ENCODE results near the gene THYN1.

THYN1 gene

DNA sequence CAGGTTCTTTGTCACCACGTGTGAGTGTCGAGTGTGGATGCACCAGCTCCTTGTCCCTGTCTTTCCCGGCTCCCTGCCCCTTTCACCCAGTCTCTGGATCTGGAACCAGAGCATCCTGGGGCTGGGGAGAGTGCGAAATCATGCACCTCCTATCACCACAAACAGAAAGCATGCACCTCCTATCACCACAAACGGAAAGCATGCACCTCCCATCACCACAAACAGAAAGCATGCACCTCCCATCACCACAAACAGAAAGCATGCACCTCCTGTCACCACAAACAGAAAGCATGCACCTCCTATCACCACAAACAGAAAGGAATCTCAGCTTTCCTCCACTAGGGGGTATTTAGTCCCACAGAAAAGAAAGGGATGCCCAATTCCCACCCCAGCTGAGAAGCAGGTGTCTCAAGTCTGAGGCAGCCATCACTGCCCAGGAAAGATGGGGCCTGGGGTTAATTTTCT lies 17.1 kb upstream of the THYN1 start:
- DNase-seq (ENCODE audit: low read depth): peak; percentile 27
- TF ChIP-seq, protein P1, sequence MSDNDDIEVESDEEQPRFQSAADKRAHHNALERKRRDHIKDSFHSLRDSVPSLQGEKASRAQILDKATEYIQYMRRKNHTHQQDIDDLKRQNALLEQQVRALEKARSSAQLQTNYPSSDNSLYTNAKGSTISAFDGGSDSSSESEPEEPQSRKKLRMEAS (IDR thresholded peaks at IDR 0.05; ENCODE audit: low read depth, low read length): no peak
- TF ChIP-seq, protein P2, sequence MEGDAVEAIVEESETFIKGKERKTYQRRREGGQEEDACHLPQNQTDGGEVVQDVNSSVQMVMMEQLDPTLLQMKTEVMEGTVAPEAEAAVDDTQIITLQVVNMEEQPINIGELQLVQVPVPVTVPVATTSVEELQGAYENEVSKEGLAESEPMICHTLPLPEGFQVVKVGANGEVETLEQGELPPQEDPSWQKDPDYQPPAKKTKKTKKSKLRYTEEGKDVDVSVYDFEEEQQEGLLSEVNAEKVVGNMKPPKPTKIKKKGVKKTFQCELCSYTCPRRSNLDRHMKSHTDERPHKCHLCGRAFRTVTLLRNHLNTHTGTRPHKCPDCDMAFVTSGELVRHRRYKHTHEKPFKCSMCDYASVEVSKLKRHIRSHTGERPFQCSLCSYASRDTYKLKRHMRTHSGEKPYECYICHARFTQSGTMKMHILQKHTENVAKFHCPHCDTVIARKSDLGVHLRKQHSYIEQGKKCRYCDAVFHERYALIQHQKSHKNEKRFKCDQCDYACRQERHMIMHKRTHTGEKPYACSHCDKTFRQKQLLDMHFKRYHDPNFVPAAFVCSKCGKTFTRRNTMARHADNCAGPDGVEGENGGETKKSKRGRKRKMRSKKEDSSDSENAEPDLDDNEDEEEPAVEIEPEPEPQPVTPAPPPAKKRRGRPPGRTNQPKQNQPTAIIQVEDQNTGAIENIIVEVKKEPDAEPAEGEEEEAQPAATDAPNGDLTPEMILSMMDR (IDR thresholded peaks at IDR 0.05; ENCODE audit: low read depth, low read length): no peak
- TF ChIP-seq MYC (IDR thresholded peaks at IDR 0.05; ENCODE audit: low read depth, low read length): no peak
- TF ChIP-seq POLR2A (IDR thresholded peaks at IDR 0.05; ENCODE audit: extremely low read depth, insufficient read length): no peak

DNA sequence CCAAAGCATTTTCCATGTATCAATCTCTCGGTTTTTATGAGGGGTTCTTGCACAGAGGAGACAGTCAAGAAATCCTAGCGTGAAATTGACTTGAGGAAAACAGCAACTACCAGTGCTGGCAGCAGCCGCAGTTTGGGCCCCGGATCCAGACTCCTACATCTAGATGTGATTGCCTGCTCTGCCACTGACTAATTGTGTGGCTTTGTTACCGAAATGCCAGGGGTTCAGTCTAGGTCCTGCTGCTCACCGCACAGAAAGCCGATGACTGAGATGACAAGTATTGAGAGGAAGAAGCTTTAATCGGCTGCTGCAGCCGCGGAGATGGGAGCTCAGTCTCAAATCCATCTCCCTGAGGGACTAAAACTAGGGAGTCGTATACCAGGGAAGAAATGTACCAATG lies 14.8 kb upstream of the THYN1 start:
- DNase-seq (ENCODE audit: low read depth): no peak
- TF ChIP-seq POLR2A (IDR thresholded peaks at IDR 0.05; ENCODE audit: extremely low read depth, insufficient read length): no peak
- TF ChIP-seq, protein P2 (IDR thresholded peaks at IDR 0.05; ENCODE audit: low read depth, low read length): no peak
- TF ChIP-seq, protein P1 (IDR thresholded peaks at IDR 0.05; ENCODE audit: low read depth, low read length): no peak
- no peak for TF ChIP-seq MYC (IDR thresholded peaks at IDR 0.05; ENCODE audit: low read depth, low read length)
- no peak overlapping the region for H3K4me3 ChIP-seq (ENCODE audit: low read depth, low read length)

More for the DNA sequence above, 17.1 kb upstream of the THYN1 start:
- no peak overlapping the region for H3K4me3 ChIP-seq (ENCODE audit: low read depth, low read length)

DNA sequence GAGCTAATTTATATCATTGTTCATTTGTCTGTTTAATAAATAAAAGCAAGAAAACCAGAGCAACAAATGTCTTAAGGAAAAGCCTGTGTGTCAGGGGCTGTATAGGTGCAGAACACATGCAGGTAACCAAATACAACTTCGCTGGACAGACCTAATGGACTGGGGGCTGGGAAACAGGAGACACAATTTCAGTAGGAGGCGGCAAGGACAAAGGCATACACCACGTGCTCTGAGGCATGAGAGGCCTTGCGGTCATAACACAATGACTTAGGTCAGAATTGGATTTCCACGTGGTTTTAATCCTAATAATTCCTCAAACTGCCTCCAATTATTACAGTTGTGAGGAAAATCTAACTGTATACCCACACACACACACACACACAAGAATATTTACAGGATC lies 14.3 kb upstream of the THYN1 start:
- TF ChIP-seq POLR2A (IDR thresholded peaks at IDR 0.05; ENCODE audit: extremely low read depth, insufficient read length) (no peak), MYC (IDR thresholded peaks at IDR 0.05; ENCODE audit: low read depth, low read length) (no peak)
- TF ChIP-seq, protein P1 (IDR thresholded peaks at IDR 0.05; ENCODE audit: low read depth, low read length): no peak
- TF ChIP-seq, protein P2 (IDR thresholded peaks at IDR 0.05; ENCODE audit: low read depth, low read length): no peak
- H3K4me3 ChIP-seq (ENCODE audit: low read depth, low read length): no peak overlapping the region
- no peak for DNase-seq (ENCODE audit: low read depth)

DNA sequence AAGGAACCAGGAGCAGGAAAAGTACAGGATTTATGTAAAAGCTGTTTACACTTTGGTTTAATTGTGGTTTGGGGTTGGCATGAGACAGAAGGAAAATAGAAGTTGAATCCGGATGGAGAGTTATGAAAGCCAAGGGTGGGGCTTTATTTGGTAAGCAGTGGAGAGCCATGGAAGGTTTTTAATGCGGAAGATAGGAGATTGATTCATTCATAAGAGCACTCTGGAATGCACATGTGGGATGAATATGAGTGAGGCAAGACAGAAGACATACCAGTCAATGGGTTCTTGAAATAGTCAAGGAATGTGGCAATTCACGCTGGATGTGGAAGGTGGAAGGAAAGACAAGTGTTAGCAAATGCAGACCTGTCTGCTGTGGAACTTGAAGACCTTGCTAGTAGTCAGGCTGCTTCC lies 13.7 kb upstream of the THYN1 start:
- TF ChIP-seq MYC (IDR thresholded peaks at IDR 0.05; ENCODE audit: low read depth, low read length) (no peak), POLR2A (IDR thresholded peaks at IDR 0.05; ENCODE audit: extremely low read depth, insufficient read length) (no peak)
- TF ChIP-seq, protein P1 (IDR thresholded peaks at IDR 0.05; ENCODE audit: low read depth, low read length): no peak
- TF ChIP-seq, protein P2 (IDR thresholded peaks at IDR 0.05; ENCODE audit: low read depth, low read length): no peak
- DNase-seq (ENCODE audit: low read depth): no peak
- H3K4me3 ChIP-seq (ENCODE audit: low read depth, low read length): no peak overlapping the region

DNA sequence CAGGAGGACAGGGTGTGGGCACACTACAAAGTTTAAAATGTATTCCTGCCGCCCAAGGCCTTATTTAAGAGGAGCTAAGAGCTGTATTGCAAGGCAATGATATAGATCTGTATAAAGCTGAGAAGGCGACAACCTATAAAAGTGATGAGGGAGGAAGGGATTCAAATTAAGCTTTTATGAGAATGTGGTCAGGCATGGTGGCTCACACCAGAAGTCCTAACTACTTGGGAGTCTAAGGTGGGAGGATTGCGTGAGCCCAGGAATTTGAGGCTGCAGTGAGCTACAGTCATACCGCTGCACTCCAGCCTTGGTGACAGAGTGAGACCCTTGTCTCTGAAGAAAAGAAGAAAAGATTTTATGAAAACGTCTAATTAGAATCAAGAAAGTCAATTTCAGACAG lies 13.3 kb upstream of the THYN1 start:
- H3K4me3 ChIP-seq (ENCODE audit: low read depth, low read length): no peak overlapping the region
- TF ChIP-seq POLR2A (IDR thresholded peaks at IDR 0.05; ENCODE audit: extremely low read depth, insufficient read length) (no peak), MYC (IDR thresholded peaks at IDR 0.05; ENCODE audit: low read depth, low read length) (no peak)
- TF ChIP-seq, protein P1 (IDR thresholded peaks at IDR 0.05; ENCODE audit: low read depth, low read length): no peak
- TF ChIP-seq, protein P2 (IDR thresholded peaks at IDR 0.05; ENCODE audit: low read depth, low read length): no peak
- DNase-seq (ENCODE audit: low read depth): no peak

Data from NB4 (cell line).